Urinary bladder (tissue), 4 donors: ENCODE measurements around the gene AOAH. TPM values are rescaled to one million over a fixed set of nuclear protein-coding genes. Genes with fewer than 3 reads are reported as not detected.

ENCODE experiments used
- DNase-seq: peaks from one replicate; pipeline ENCODE4 v3.0.0-alpha.2; 2015; ENCODE audit errors: extremely low spot score
- H3K27ac ChIP-seq: one replicate; pipeline ENCODE4 v1.5.1; 2013; ENCODE audit warnings: low read depth, mild to moderate bottlenecking, moderate library complexity
- H3K36me3 ChIP-seq: one replicate; pipeline ENCODE4 v1.6.1; 2013; ENCODE audit warnings: mild to moderate bottlenecking, moderate library complexity; ENCODE audit not compliant: insufficient read depth
- H3K4me1 ChIP-seq: one replicate; pipeline ENCODE4 v1.6.1; 2013; ENCODE audit warnings: mild to moderate bottlenecking, moderate library complexity; ENCODE audit not compliant: insufficient read depth
- H3K4me3 ChIP-seq: one replicate; pipeline ENCODE4 v1.5.1; 2013; ENCODE audit warnings: low read depth, low read length
- WGBS: extraction: QIAGEN DNeasy Blood & Tissue Kit; methylation state at CpG from one replicate; pipeline ENCODE4 v1.1.7; 2013; 5-methylcytosine and 5-hydroxymethylcytosine counted together
- polyA plus RNA-seq: library from polyadenylated mRNA; stranded (reverse); fragments of 200-250 nt; gene quantifications from one replicate; pipeline ENCODE4 v1.2.3, GENCODE V29; 2013
- total RNA-seq: library from RNA; depleted of rRNA; stranded (reverse); fragments of >200 nt; gene quantifications from one replicate; pipeline ENCODE4 v1.2.3, GENCODE V29; 2014
- donor health status: healthy with polysubstance abuse.
- donor health status: healthy.

The AOAH gene
- total and polyA plus RNA-seq, 2 donors = 4.3 to 7.1 TPM

- WGBS = 72% methylated on average over 2 of the region's 2 CpGs
- Histone ChIP-seq H3K27ac (no peak overlapping the region), H3K4me3 (no peak overlapping the region), H3K4me1 (no peaks in the 10 kb centered on the region), H3K36me3 (no peaks in the 10 kb centered on the region)
- no peak for DNase-seq
Measured at GRCh38 chr7:36614959-36615358, 109.3 kb downstream of the AOAH start.

GRCh38 chr7:36613031-36613614 is 111.2 kb downstream of the AOAH start:
- no peak overlapping the region for H3K4me3 ChIP-seq
- WGBS = 45% methylated on average over 4 of the region's 4 CpGs
- no peaks in the 10 kb centered on the region for H3K36me3 ChIP-seq
- H3K27ac ChIP-seq = no peak overlapping the region
- no peak for DNase-seq
- H3K4me1 ChIP-seq = no peaks in the 10 kb centered on the region

DNA sequence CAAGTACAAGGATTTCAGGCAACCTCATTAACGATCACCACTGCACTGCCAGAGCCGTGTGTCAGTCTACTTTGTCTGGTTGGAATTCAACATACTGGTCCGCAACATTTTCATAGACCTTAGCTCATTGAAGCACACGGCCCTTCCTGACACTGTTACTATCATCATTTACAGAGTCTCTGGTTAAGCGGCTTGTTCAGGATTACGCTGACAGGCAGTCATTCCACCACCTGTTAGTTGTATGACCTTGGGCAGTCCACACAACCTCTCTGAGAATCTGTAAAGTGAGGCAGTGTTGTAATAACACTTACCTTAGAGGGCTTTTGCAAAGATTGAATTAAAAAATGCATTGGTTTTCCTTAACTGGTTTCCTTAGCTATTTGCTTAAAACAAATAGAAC is 112.6 kb downstream of the AOAH start:
- Histone ChIP-seq H3K4me1 (no peaks in the 10 kb centered on the region), H3K4me3 (no peak overlapping the region), H3K27ac (no peak overlapping the region), H3K36me3 (no peaks in the 10 kb centered on the region)
- DNase-seq = no peak
- 73% methylated on average over 6 of the region's 6 CpGs for WGBS

DNA sequence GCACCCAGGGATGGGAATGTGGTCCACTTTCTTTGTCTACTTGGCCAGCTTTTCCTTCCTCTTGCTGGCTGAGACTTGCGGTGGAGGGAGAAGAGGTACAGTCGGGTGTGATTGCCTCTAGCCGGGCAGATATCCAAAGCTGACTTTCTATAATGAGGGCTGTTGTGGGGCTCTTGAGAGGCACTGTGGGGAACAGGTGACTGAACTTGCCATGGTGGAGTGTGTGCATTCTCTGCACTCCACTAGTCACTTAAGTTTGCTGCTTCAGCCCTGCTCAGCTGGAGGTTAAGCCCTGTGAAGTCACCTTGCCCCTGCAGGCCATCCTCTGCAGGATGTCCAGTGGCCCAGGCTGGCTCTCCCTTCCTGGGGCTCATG is 116.6 kb downstream of the AOAH start:
- no peaks in the 10 kb centered on the region for H3K36me3 ChIP-seq
- H3K4me1 ChIP-seq = no peaks in the 10 kb centered on the region
- WGBS = 88% methylated on average over 3 of the region's 3 CpGs
- no peak for DNase-seq
- H3K4me3 ChIP-seq = no peak overlapping the region
- no peak overlapping the region for H3K27ac ChIP-seq

- DNase-seq = no peak
- no peak overlapping the region for H3K27ac ChIP-seq
- H3K4me3 ChIP-seq = no peak overlapping the region
- 65% methylated on average over 6 of the region's 6 CpGs for WGBS
- no peaks in the 10 kb centered on the region for H3K36me3 ChIP-seq
- H3K4me1 ChIP-seq = no peaks in the 10 kb centered on the region
Measured at GRCh38 chr7:36606976-36607720, 117.1 kb downstream of the AOAH start.

GRCh38 chr7:36606153-36606975 is 117.9 kb downstream of the AOAH start:
- Histone ChIP-seq H3K4me1 (no peaks in the 10 kb centered on the region), H3K27ac (no peak overlapping the region), H3K4me3 (no peak overlapping the region), H3K36me3 (no peaks in the 10 kb centered on the region)
- 57% methylated on average over 12 of the region's 12 CpGs for WGBS
- no peak for DNase-seq

GRCh38 chr7:36605261-36606051 is 118.8 kb downstream of the AOAH start:
- Histone ChIP-seq H3K4me1 (no peaks in the 10 kb centered on the region), H3K27ac (no peak overlapping the region), H3K36me3 (no peaks in the 10 kb centered on the region), H3K4me3 (no peak overlapping the region)
- WGBS = 78% methylated on average over 7 of the region's 7 CpGs
- DNase-seq = no peak

DNA sequence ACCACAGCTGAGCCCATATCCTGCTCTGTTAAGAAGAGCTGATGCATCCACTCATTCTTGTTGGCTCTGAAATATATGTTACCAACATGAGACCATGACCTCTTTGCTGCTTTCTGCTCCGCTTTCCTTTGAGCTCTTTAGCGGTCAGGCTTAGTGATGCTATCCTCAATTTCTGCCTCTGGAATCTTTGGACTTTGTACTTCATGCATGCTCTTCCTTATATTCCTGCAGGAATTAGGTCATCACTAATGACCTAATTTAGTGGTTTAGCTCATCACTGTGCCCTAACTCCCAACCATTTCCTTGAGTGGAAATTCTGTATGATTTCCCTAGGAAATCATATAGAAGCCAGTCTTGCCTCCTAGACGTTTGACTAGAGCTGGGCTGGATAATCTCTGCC is 119.5 kb downstream of the AOAH start:
- H3K36me3 ChIP-seq = no peaks in the 10 kb centered on the region
- WGBS = 75% methylated on average over 3 of the region's 3 CpGs
- H3K27ac ChIP-seq = no peak overlapping the region
- no peaks in the 10 kb centered on the region for H3K4me1 ChIP-seq
- H3K4me3 ChIP-seq = no peak overlapping the region
- DNase-seq = no peak

GRCh38 chr7:36602934-36603887 is 121.1 kb downstream of the AOAH start:
- no peak overlapping the region for H3K4me3 ChIP-seq
- no peaks in the 10 kb centered on the region for H3K4me1 ChIP-seq
- DNase-seq = no peak
- no peak overlapping the region for H3K27ac ChIP-seq
- WGBS = 87% methylated on average over 7 of the region's 7 CpGs
- no peaks in the 10 kb centered on the region for H3K36me3 ChIP-seq

GRCh38 chr7:36602511-36602910 is 121.8 kb downstream of the AOAH start:
- H3K36me3 ChIP-seq = no peaks in the 10 kb centered on the region
- H3K4me1 ChIP-seq = no peaks in the 10 kb centered on the region
- H3K4me3 ChIP-seq = no peak overlapping the region
- 90% methylated on average over 3 of the region's 3 CpGs for WGBS
- no peak overlapping the region for H3K27ac ChIP-seq
- no peak for DNase-seq

GRCh38 chr7:36601601-36602000 is 122.7 kb downstream of the AOAH start:
- Histone ChIP-seq H3K36me3 (no peaks in the 10 kb centered on the region), H3K4me3 (no peak overlapping the region), H3K27ac (no peak overlapping the region), H3K4me1 (no peaks in the 10 kb centered on the region)
- WGBS = 42% methylated on average over 3 of the region's 3 CpGs
- no peak for DNase-seq

DNA sequence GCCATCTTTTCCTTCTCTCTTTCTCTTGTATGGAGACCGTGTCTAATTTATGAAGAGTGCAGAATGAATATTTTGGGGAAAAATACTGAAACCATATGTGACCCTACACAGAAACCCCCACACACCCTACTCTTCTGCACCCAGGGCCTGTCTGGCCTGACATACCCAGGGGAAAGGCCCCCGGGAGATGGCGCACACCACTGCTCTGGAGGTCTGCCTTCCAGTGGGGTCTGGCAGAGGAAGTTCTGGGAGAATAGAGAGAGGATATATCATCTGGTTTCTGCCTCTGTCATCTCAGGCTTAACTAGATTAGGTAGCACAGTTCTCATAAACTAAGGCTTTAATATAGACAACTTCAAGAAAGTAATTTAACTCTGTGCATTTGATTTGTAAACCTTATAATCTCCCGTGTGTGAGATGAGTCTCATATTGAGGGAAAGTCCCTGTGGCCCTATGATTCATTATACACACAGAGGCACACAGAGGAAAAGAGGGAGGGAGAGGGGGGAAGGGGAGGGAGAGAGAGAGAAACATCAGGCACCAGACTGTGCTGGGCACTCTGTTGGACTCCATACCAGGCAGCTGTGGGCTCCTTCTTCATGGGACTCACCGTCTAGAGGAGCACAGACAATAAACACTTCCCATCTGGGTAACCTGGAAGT is 123.3 kb downstream of the AOAH start:
- no peaks in the 10 kb centered on the region for H3K36me3 ChIP-seq
- WGBS = 37% methylated on average over 5 of the region's 5 CpGs
- no peak for DNase-seq
- no peak overlapping the region for H3K4me3 ChIP-seq
- no peak overlapping the region for H3K27ac ChIP-seq
- no peaks in the 10 kb centered on the region for H3K4me1 ChIP-seq
